ENCODE results near the gene AP3B1. TPM values are rescaled to one million over a fixed set of nuclear protein-coding genes. Genes with fewer than 3 reads are reported as not detected.
A peak's percentile ranks its signal among the peaks of the same experiment; 100 is the strongest.
"Not testable (repeated sequence)": the region's sequence is repeated elsewhere in the genome, so short reads cannot be mapped to it uniquely, and the experiment has no call there.

The AP3B1 gene
- polyA plus RNA-seq, 1 of the 3 experiments (the other 2 are of a cell fraction), result 18.0 TPM

GRCh38 chr5:78056053-78056452, 238.4 kb downstream of the AP3B1 start:
- no peak for TF ChIP-seq RCOR1 (IDR thresholded peaks at IDR 0.05; ENCODE audit: low read length)
- TF ChIP-seq NRF1 (IDR thresholded peaks at IDR 0.05; ENCODE audit: low read depth, low read length), result no peak
- no peak for TF ChIP-seq REST (IDR thresholded peaks at IDR 0.05; ENCODE audit: low read depth, low read length)
- no peak for TF ChIP-seq MEF2A (IDR thresholded peaks at IDR 0.05; ENCODE audit: borderline replicate concordance, low read depth)
- TF ChIP-seq RXRA (IDR thresholded peaks at IDR 0.05; ENCODE audit: borderline replicate concordance, low read depth), result no peak
- TF ChIP-seq RFX5 (IDR thresholded peaks at IDR 0.05; ENCODE audit: low read length), result no peak
- no peak for TF ChIP-seq IRF3 (IDR thresholded peaks at IDR 0.05; ENCODE audit: low read depth, low read length)
- 97% methylated on average over 1 of the region's 1 CpG for WGBS (ENCODE audit: low lambda C conversion rate)
- POLR2A ChIA-PET, result no interaction called here
- Histone ChIP-seq H2AFZ (ENCODE audit: low read depth) (no peak overlapping the region), H3K9ac (no peak overlapping the region), H3F3A (replicated peaks; ENCODE audit: insufficient read depth) (no peaks in the 10 kb centered on the region), H3K4me1 (ENCODE audit: control insufficient read depth in 1 of 2, insufficient read depth in 2 of 2, low read depth in 1 of 2, low read length in 1 of 2) (no peaks in the 10 kb centered on the region; a peak in 1 of 4 replicates), H3K4me3 (ENCODE audit: low read depth in 2 of 2, low read length in 1 of 2) (no peak overlapping the region), H4K20me1 (ENCODE audit: insufficient read depth) (no peaks in the 10 kb centered on the region), H3K36me3 (replicated peaks in 1 of 2; ENCODE audit: control insufficient read depth in 1 of 2, insufficient read depth in 2 of 2, low read length in 1 of 2) (peaks cover 0 to 3% of the 10 kb centered on the region in 2 experiments), H3K9me2 (no peaks in the 10 kb centered on the region), H3K27ac (ENCODE audit: low read depth in 2 of 2, low read length in 1 of 2) (no peak overlapping the region), H3K27me3 (ENCODE audit: insufficient read depth) (no peaks in the 10 kb centered on the region), H3K79me2 (ENCODE audit: insufficient read depth) (no peaks in the 10 kb centered on the region), H3K9me3 (no peaks in the 10 kb centered on the region), H3K4me2 (no peak overlapping the region)
- DNase-seq, result no peak
- CTCF ChIA-PET, result interaction anchor here (0.9 kb wide), 1 partner anchor 12 kb away, joined by 3 read pairs; no protein-coding TSS in a partner anchor

GRCh38 chr5:78050888-78051287, 243.6 kb downstream of the AP3B1 start:
- no peaks in the 10 kb centered on the region for H3F3A ChIP-seq (replicated peaks; ENCODE audit: insufficient read depth)
- H3K27me3 ChIP-seq (ENCODE audit: insufficient read depth), result no peaks in the 10 kb centered on the region
- TF ChIP-seq FOXJ3 (CRISPR knock-in tag; IDR thresholded peaks at IDR 0.05) (no peak), NFIC (IDR thresholded peaks at IDR 0.05; ENCODE audit: borderline replicate concordance) (no peak), MEF2A (IDR thresholded peaks at IDR 0.05; ENCODE audit: borderline replicate concordance, low read depth) (no peak), MAX (IDR thresholded peaks at IDR 0.05; ENCODE audit: low read depth) (no peak)
- H3K9me2 ChIP-seq, result no peaks in the 10 kb centered on the region
- no peak overlapping the region for H3K4me2 ChIP-seq
- WGBS (ENCODE audit: low lambda C conversion rate), result 80% methylated on average over 4 of the region's 4 CpGs
- no peak overlapping the region for H2AFZ ChIP-seq (ENCODE audit: low read depth)
- H3K4me3 ChIP-seq (ENCODE audit: low read depth in 2 of 2, low read length in 1 of 2), result no peak overlapping the region
- peak overlapping the region in 1 of 2 experiments; percentile 34; a peak in 2 of 4 replicates for H3K27ac ChIP-seq (ENCODE audit: low read depth in 2 of 2, low read length in 1 of 2)
- no peak for DNase-seq
- H3K4me1 ChIP-seq (ENCODE audit: control insufficient read depth in 1 of 2, insufficient read depth in 2 of 2, low read depth in 1 of 2, low read length in 1 of 2), result no peaks in the 10 kb centered on the region; a peak in 1 of 4 replicates
- peaks cover 0 to 3% of the 10 kb centered on the region in 2 experiments for H3K36me3 ChIP-seq (replicated peaks in 1 of 2; ENCODE audit: control insufficient read depth in 1 of 2, insufficient read depth in 2 of 2, low read length in 1 of 2)
- no peaks in the 10 kb centered on the region for H3K9me3 ChIP-seq
- H4K20me1 ChIP-seq (ENCODE audit: insufficient read depth), result no peaks in the 10 kb centered on the region
- POLR2A ChIA-PET, result no interaction called here
- H3K9ac ChIP-seq, result no peak overlapping the region
- CTCF ChIA-PET, result interaction anchor here (1.0 kb wide), 1 partner anchor 56 kb away, joined by 3 read pairs; no protein-coding TSS in a partner anchor
- H3K79me2 ChIP-seq (ENCODE audit: insufficient read depth), result no peaks in the 10 kb centered on the region

DNA sequence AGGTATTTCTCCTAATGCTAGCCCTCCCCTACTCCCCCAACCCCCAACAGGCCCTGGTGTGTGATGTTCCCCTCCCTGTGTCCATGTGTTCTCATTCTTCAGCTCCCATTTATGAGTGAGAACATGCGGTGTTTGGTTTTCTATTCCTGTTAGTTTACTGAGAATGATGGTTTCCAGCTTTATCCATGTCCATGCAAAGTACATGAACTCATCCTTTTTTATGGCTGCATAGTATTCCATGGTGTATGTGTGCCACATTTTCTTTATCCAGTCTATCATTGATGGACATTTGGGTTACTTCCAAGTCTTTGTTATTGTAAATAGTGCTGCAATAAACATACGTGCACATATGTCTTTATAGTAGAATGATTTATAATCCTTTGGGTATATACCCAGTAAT, 247.7 kb downstream of the AP3B1 start:
- DNase-seq; H3K9ac ChIP-seq; H3K79me2 ChIP-seq (ENCODE audit: insufficient read depth); H3F3A ChIP-seq (replicated peaks; ENCODE audit: insufficient read depth); H3K9me3 ChIP-seq; H3K27ac ChIP-seq (ENCODE audit: low read depth in 2 of 2, low read length in 1 of 2); H3K36me3 ChIP-seq (replicated peaks in 1 of 2; ENCODE audit: control insufficient read depth in 1 of 2, insufficient read depth in 2 of 2, low read length in 1 of 2); POLR2A ChIA-PET; H3K4me3 ChIP-seq (ENCODE audit: low read depth in 2 of 2, low read length in 1 of 2); H4K20me1 ChIP-seq (ENCODE audit: insufficient read depth); H3K9me2 ChIP-seq; H2AFZ ChIP-seq (ENCODE audit: low read depth); H3K4me1 ChIP-seq (ENCODE audit: control insufficient read depth in 1 of 2, insufficient read depth in 2 of 2, low read depth in 1 of 2, low read length in 1 of 2); CTCF ChIA-PET; H3K27me3 ChIP-seq (ENCODE audit: insufficient read depth); H3K4me2 ChIP-seq: not testable (repeated sequence)
- WGBS (ENCODE audit: low lambda C conversion rate), result 98% methylated on average over 2 of the region's 2 CpGs
